Gastrocnemius medialis (tissue), 4 donors: ENCODE data around the gene CSH1. TPM values are rescaled to one million over a fixed set of nuclear protein-coding genes. Genes with fewer than 3 reads are reported as not detected.

ENCODE experiments used
- ATAC-seq, 2 donors: fragments of 150-250 bp; one replicate each; pipeline ENCODE4 v1.9.1; 2016
- DNase-seq, 2 donors: peaks; one replicate each; pipeline ENCODE4 v3.0.0-alpha.2; 2019
- H3K27ac ChIP-seq, 4 donors: fragments of 200-600 bp; sonication (generic); 1 replicate in 1 of 4; 2 replicates in 3 of 4; pipeline ENCODE4 v1.5.1; 2016 to 2018; ENCODE audit warnings: mild to moderate bottlenecking in 2 of 4, moderate library complexity in 1 of 4
- H3K27me3 ChIP-seq, 3 donors: fragments of 200-600 bp; sonication (generic) in 2 of 3; 1 replicate in 1 of 3; 2 replicates in 2 of 3; pipeline versions ENCODE4 v1.5.1 to v1.6.0; 2016 to 2019; ENCODE audit warnings: mild to moderate bottlenecking in 1 of 3, moderate library complexity in 1 of 3
- H3K36me3 ChIP-seq, 2 donors: fragments of 200-600 bp; sonication (generic) in 1 of 2; one replicate each; pipeline ENCODE4 v1.5.1; 2017 to 2018
- H3K4me1 ChIP-seq, 2 donors: fragments of 200-600 bp; sonication (generic) in 1 of 2; one replicate each; pipeline ENCODE4 v1.5.1; 2016 to 2017; ENCODE audit warnings: mild to moderate bottlenecking in 2 of 2
- H3K4me3 ChIP-seq, 4 donors: fragments of 200-600 bp; sonication (generic) in 3 of 4; 1 replicate in 1 of 4; 2 replicates in 3 of 4; pipeline ENCODE4 v1.5.1; 2016 to 2019; ENCODE audit warnings: mild to moderate bottlenecking in 2 of 4
- H3K9me3 ChIP-seq, 3 donors: fragments of 200-600 bp; sonication (generic) in 2 of 3; 1 replicate in 1 of 3; 2 replicates in 2 of 3; pipeline ENCODE4 v1.5.1; 2016 to 2019
- CTCF ChIP-seq, 5 experiments: fragments of 450-650 bp in 3 of 5; fragments of 200-600 bp in 2 of 5; sonication (generic) in 2 of 5; IDR thresholded peaks in 4 of 5; conservative IDR thresholded peaks in 1 of 5; 1 replicate in 4 of 5; 2 replicates in 1 of 5; pipeline ENCODE4 v1.5.1; 2016 to 2019; ENCODE audit warnings: antibody characterized with exemption in 5 of 5, mild to moderate bottlenecking in 3 of 5, moderate library complexity in 3 of 5
- POLR2A ChIP-seq, 2 donors: fragments of 450-650 bp; IDR thresholded peaks; one replicate each; pipeline ENCODE4 v1.6.1; 2017; ENCODE audit warnings: antibody characterized with exemption in 2 of 2, mild to moderate bottlenecking in 2 of 2, moderate library complexity in 2 of 2
- in situ Hi-C, 4 donors: fragments of 200-750 bp; cut with MboI; loops; one replicate each; pipeline versions ENCODE4 v1.15.0 to v1.8.0; 2017; ENCODE audit warnings: low sequenced_read_pairs in 4 of 4
- intact Hi-C: fragments of 100-400 bp; cut with DNase I; formaldehyde crosslinking; loops from one replicate; pipeline ENCODE4 v1.15.1; 2023; ENCODE audit warnings: low total_unique reads
- total RNA-seq, 4 donors: library from RNA; depleted of rRNA; stranded (reverse); fragments of >200 nt; gene quantifications; one replicate each; pipeline versions ENCODE4 v1.1.0 to v1.2.3, GENCODE V29; 2016

Gene CSH1
- total RNA-seq, 4 donors from 2014 or later = not detected

GRCh38 chr17:63939884-63940283, 43.5 kb upstream of the CSH1 start:
- H3K27ac ChIP-seq = peak overlapping the region in 3 of 4 donors; percentile 26 to 60 (median 41)
- in situ Hi-C loops (no loop called here), intact Hi-C loops (no loop called here)
- H3K4me1 ChIP-seq = peaks cover 2 to 3% of the 10 kb centered on the region in 2 donors
- H3K36me3 ChIP-seq = peaks cover 0 to 54% of the 10 kb centered on the region in 2 donors
- H3K4me3 ChIP-seq = no peak overlapping the region
- no peaks in the 10 kb centered on the region for H3K9me3 ChIP-seq
- TF ChIP-seq CTCF (IDR thresholded peaks at IDR 0.05 in 4 of 5, conservative IDR thresholded peaks at IDR 0.05 in 1 of 5) = no peak
- no peak for TF ChIP-seq POLR2A (IDR thresholded peaks at IDR 0.05)
- DNase-seq = no peak
- no peaks in the 10 kb centered on the region for H3K27me3 ChIP-seq
- ATAC-seq = no peak

DNA sequence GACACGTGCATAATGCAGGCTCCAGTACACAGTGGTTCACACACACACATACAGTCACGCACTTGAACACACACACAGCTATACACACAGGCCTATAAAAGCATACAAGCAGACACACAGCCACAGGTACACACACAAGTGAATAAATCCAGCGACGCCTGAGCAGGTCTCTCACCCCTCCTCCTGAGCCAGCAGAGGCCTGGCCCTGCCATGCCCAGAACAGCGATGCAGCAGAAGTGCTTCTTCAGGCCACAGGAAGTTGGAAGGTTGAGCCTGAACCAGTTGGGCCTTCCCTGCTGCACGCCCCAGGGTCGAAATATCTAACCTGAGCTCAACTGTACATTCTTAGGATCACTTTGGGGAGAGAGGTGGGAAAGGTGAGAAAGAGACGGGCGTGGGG, 43.0 kb upstream of the CSH1 start:
- Histone ChIP-seq H3K4me3 (no peak overlapping the region), H3K27me3 (no peaks in the 10 kb centered on the region), H3K36me3 (peaks cover 0 to 49% of the 10 kb centered on the region in 2 donors), H3K27ac (peak overlapping the region in 2 of 4 donors; percentile 41 to 60), H3K4me1 (no peaks in the 10 kb centered on the region), H3K9me3 (no peaks in the 10 kb centered on the region)
- TF ChIP-seq CTCF (IDR thresholded peaks at IDR 0.05 in 4 of 5, conservative IDR thresholded peaks at IDR 0.05 in 1 of 5) (no peak), POLR2A (IDR thresholded peaks at IDR 0.05) (no peak)
- DNase-seq (no peak), ATAC-seq (no peak)
- in situ Hi-C loops = no loop called here
- intact Hi-C loops = no loop called here

- no peaks in the 10 kb centered on the region for H3K9me3 ChIP-seq
- peak overlapping the region in 2 of 4 donors; percentile 41 to 53 for H3K27ac ChIP-seq
- intact Hi-C loops (no loop called here), in situ Hi-C loops (no loop called here)
- no peak for DNase-seq
- H3K4me1 ChIP-seq = no peaks in the 10 kb centered on the region
- no peak for ATAC-seq
- no peak overlapping the region for H3K4me3 ChIP-seq
- peaks cover 0 to 37% of the 10 kb centered on the region in 2 donors for H3K36me3 ChIP-seq
- no peaks in the 10 kb centered on the region for H3K27me3 ChIP-seq
- no peak for TF ChIP-seq POLR2A (IDR thresholded peaks at IDR 0.05)
These were observed 41.5 kb upstream of the CSH1 start for GRCh38 chr17:63937920-63938319.

GRCh38 chr17:63937319-63937718, 40.9 kb upstream of the CSH1 start:
- no peak overlapping the region for H3K4me3 ChIP-seq
- in situ Hi-C loops = no loop called here
- H3K36me3 ChIP-seq = peaks cover 0 to 31% of the 10 kb centered on the region in 2 donors
- ATAC-seq = no peak
- no peak for TF ChIP-seq POLR2A (IDR thresholded peaks at IDR 0.05)
- DNase-seq = no peak
- no peaks in the 10 kb centered on the region for H3K4me1 ChIP-seq
- no peak overlapping the region for H3K27ac ChIP-seq
- H3K27me3 ChIP-seq = no peaks in the 10 kb centered on the region
- intact Hi-C loops = no loop called here
- H3K9me3 ChIP-seq = no peaks in the 10 kb centered on the region

- in situ Hi-C loops (no loop called here), intact Hi-C loops (no loop called here)
- H3K4me3 ChIP-seq = no peak overlapping the region
- H3K27ac ChIP-seq = no peak overlapping the region
- no peaks in the 10 kb centered on the region for H3K27me3 ChIP-seq
- no peaks in the 10 kb centered on the region for H3K9me3 ChIP-seq
- DNase-seq = no peak
- TF ChIP-seq CTCF (IDR thresholded peaks at IDR 0.05 in 4 of 5, conservative IDR thresholded peaks at IDR 0.05 in 1 of 5) (no peak), POLR2A (IDR thresholded peaks at IDR 0.05) (no peak)
- ATAC-seq = peak in 1 of 2 donors; percentile 2
- H3K36me3 ChIP-seq = peaks cover 0 to 2% of the 10 kb centered on the region in 2 donors
- H3K4me1 ChIP-seq = peaks cover 13 to 21% of the 10 kb centered on the region in 2 donors
These were observed 38.1 kb upstream of the CSH1 start for GRCh38 chr17:63934183-63935112.
